ENCODE data around the gene PTPRE.

Gene PTPRE

DNA sequence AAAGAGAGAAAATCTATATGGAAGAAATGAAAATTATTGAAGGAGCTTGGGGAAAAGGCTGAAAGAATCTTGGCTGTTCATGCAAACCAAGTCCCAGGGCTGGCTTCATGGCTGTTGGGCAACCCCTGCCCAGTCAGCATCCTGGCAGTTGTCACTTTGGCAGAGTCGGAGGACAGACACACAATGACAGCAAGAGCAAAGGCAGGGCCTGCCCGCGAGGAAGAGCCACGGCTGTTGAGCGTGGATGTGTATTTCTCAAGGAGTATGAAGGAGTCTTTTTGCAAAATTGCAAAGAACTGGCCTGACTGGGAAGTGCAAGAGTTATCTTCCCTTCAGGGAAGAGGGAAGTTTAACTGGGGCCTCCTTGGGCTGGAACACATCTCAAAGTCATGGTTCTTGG is 11.7 kb downstream of the PTPRE start:
- no peak for ATAC-seq
- no peak for TF ChIP-seq ISL1 (CRISPR knock-in tag; IDR thresholded peaks at IDR 0.05)
- TF ChIP-seq ARNTL (CRISPR knock-in tag; IDR thresholded peaks at IDR 0.05; ENCODE audit: borderline replicate concordance, low read depth) = no peak
- TF ChIP-seq ZFP30 (CRISPR knock-in tag; IDR thresholded peaks at IDR 0.05) = no peak
- TF ChIP-seq OSR1 (CRISPR knock-in tag; IDR thresholded peaks at IDR 0.05) = no peak
- TF ChIP-seq, protein P1, sequence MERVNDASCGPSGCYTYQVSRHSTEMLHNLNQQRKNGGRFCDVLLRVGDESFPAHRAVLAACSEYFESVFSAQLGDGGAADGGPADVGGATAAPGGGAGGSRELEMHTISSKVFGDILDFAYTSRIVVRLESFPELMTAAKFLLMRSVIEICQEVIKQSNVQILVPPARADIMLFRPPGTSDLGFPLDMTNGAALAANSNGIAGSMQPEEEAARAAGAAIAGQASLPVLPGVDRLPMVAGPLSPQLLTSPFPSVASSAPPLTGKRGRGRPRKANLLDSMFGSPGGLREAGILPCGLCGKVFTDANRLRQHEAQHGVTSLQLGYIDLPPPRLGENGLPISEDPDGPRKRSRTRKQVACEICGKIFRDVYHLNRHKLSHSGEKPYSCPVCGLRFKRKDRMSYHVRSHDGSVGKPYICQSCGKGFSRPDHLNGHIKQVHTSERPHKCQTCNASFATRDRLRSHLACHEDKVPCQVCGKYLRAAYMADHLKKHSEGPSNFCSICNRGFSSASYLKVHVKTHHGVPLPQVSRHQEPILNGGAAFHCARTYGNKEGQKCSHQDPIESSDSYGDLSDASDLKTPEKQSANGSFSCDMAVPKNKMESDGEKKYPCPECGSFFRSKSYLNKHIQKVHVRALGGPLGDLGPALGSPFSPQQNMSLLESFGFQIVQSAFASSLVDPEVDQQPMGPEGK (CRISPR knock-in tag; IDR thresholded peaks at IDR 0.05; ENCODE audit: borderline replicate concordance) = no peak

DNA sequence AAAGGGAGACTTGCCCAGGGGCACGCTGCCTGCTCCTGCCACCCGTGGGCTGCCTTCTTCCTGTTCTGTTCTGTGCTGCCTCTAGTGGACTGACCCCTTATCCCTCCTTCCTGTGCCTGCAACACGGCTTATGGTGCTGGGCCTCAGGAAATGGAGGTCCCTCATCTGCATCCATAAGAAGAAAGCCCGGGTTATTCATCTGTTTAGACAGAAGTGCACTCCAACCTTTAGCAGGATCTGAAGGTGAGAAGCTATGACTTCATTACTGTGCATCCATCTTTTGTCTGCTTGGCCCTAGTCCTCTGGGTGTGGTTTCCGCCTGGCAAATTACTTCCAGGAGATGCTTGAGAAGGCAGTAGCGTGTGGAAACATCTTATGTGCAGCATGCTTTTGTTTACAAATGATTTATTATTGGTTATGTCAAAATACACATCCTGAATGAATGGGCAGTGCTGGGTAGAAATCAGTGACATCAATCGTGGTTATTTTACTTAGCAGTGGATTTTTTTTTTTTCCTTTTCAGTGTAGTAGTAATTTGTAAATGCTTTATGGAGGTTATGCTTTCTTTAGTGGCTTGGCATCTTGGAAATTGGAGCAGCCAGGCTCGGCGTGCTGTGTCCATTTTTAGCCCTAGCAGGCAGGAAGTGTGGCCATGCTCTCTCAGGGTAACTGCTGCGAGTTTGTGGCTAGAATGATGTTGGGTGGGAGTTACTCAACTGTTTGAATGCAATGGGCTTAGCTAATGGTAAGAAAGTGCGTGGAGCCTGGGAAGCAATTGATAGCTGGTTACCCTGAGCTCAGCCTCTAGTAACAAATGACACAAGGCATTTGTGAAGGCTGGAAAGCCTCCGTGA is 12.7 kb downstream of the PTPRE start:
- no peak for TF ChIP-seq TOX (CRISPR knock-in tag; IDR thresholded peaks at IDR 0.05; ENCODE audit: borderline replicate concordance)
- no peak for TF ChIP-seq OSR1 (CRISPR knock-in tag; IDR thresholded peaks at IDR 0.05)
- TF ChIP-seq ISL1 (CRISPR knock-in tag; IDR thresholded peaks at IDR 0.05) = 0 out of 2 replicates have a peak, but pooled peaks have one; percentile 33
- ATAC-seq = peak; percentile 22

DNA sequence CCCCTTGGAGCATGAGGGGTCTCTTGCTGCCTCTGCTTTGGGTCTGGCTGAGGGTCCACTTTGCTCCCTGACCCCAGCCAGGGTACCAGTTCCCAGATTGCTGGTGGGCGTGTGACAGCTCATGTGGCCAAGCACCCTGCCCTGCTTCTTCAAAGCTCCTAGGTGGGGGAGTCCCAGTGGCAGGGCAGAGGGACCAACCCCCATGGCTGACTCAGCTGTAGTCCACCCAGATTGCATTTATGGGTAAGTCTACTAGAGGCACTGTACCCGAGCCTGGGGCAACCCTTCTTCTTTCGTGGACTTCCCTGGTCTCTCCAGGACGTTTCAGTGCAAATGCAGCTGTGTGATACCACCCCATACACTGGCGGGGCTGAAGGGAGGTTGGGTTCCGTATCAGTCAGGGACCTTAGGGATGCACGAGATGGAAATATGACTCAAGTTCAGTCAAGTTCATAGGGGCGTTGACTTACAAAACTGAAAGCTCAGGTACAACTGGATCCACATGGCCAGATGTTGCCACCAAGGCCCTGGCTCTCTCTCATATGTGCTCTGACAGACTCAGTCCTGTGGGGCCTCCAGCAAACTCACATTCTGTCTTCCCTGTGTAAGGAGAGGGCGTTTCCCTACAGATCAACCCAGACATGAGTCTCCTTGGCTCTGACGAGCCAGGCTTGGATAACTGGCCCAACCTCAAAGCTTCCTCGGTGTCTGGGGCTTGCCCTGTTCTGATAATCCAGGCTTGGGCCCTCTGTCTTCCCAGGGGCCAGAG is 13.6 kb downstream of the PTPRE start:
- TF ChIP-seq, protein P2, sequence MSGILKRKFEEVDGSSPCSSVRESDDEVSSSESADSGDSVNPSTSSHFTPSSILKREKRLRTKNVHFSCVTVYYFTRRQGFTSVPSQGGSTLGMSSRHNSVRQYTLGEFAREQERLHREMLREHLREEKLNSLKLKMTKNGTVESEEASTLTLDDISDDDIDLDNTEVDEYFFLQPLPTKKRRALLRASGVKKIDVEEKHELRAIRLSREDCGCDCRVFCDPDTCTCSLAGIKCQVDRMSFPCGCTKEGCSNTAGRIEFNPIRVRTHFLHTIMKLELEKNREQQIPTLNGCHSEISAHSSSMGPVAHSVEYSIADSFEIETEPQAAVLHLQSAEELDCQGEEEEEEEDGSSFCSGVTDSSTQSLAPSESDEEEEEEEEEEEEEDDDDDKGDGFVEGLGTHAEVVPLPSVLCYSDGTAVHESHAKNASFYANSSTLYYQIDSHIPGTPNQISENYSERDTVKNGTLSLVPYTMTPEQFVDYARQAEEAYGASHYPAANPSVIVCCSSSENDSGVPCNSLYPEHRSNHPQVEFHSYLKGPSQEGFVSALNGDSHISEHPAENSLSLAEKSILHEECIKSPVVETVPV (CRISPR knock-in tag; IDR thresholded peaks at IDR 0.05) = no peak
- TF ChIP-seq ZC3H10 (CRISPR knock-in tag; IDR thresholded peaks at IDR 0.05) (no peak), BACH2 (CRISPR knock-in tag; IDR thresholded peaks at IDR 0.05; ENCODE audit: borderline replicate concordance) (no peak), ISL1 (CRISPR knock-in tag; IDR thresholded peaks at IDR 0.05) (no peak), ZNF8 (CRISPR knock-in tag; IDR thresholded peaks at IDR 0.05) (no peak), ARNTL (CRISPR knock-in tag; IDR thresholded peaks at IDR 0.05; ENCODE audit: borderline replicate concordance, low read depth) (no peak), SNAI2 (CRISPR knock-in tag; IDR thresholded peaks at IDR 0.05) (no peak), TCF4 (CRISPR knock-in tag; IDR thresholded peaks at IDR 0.05; ENCODE audit: borderline replicate concordance) (no peak), TOX (CRISPR knock-in tag; IDR thresholded peaks at IDR 0.05; ENCODE audit: borderline replicate concordance) (no peak), GLIS3 (CRISPR knock-in tag; IDR thresholded peaks at IDR 0.05) (no peak), ZFP30 (CRISPR knock-in tag; IDR thresholded peaks at IDR 0.05) (no peak), OSR1 (CRISPR knock-in tag; IDR thresholded peaks at IDR 0.05) (no peak), ESRRG (CRISPR knock-in tag; IDR thresholded peaks at IDR 0.05) (no peak), PPARA (CRISPR knock-in tag; IDR thresholded peaks at IDR 0.05; ENCODE audit: borderline replicate concordance) (no peak), RARB (CRISPR knock-in tag; IDR thresholded peaks at IDR 0.05) (no peak), CSDC2 (CRISPR knock-in tag; IDR thresholded peaks at IDR 0.05) (no peak)
- TF ChIP-seq, protein P3, sequence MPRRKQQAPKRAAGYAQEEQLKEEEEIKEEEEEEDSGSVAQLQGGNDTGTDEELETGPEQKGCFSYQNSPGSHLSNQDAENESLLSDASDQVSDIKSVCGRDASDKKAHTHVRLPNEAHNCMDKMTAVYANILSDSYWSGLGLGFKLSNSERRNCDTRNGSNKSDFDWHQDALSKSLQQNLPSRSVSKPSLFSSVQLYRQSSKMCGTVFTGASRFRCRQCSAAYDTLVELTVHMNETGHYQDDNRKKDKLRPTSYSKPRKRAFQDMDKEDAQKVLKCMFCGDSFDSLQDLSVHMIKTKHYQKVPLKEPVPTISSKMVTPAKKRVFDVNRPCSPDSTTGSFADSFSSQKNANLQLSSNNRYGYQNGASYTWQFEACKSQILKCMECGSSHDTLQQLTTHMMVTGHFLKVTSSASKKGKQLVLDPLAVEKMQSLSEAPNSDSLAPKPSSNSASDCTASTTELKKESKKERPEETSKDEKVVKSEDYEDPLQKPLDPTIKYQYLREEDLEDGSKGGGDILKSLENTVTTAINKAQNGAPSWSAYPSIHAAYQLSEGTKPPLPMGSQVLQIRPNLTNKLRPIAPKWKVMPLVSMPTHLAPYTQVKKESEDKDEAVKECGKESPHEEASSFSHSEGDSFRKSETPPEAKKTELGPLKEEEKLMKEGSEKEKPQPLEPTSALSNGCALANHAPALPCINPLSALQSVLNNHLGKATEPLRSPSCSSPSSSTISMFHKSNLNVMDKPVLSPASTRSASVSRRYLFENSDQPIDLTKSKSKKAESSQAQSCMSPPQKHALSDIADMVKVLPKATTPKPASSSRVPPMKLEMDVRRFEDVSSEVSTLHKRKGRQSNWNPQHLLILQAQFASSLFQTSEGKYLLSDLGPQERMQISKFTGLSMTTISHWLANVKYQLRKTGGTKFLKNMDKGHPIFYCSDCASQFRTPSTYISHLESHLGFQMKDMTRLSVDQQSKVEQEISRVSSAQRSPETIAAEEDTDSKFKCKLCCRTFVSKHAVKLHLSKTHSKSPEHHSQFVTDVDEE (CRISPR knock-in tag; IDR thresholded peaks at IDR 0.05) = no peak
- TF ChIP-seq, protein P4, sequence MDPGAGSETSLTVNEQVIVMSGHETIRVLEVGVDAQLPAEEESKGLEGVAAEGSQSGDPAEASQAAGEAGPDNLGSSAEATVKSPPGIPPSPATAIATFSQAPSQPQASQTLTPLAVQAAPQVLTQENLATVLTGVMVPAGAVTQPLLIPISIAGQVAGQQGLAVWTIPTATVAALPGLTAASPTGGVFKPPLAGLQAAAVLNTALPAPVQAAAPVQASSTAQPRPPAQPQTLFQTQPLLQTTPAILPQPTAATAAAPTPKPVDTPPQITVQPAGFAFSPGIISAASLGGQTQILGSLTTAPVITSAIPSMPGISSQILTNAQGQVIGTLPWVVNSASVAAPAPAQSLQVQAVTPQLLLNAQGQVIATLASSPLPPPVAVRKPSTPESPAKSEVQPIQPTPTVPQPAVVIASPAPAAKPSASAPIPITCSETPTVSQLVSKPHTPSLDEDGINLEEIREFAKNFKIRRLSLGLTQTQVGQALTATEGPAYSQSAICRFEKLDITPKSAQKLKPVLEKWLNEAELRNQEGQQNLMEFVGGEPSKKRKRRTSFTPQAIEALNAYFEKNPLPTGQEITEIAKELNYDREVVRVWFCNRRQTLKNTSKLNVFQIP (CRISPR knock-in tag; IDR thresholded peaks at IDR 0.05; ENCODE audit: borderline replicate concordance, low read depth) = no peak
- TF ChIP-seq, protein P1 (CRISPR knock-in tag; IDR thresholded peaks at IDR 0.05; ENCODE audit: borderline replicate concordance) = no peak
- TF ChIP-seq, protein P5, sequence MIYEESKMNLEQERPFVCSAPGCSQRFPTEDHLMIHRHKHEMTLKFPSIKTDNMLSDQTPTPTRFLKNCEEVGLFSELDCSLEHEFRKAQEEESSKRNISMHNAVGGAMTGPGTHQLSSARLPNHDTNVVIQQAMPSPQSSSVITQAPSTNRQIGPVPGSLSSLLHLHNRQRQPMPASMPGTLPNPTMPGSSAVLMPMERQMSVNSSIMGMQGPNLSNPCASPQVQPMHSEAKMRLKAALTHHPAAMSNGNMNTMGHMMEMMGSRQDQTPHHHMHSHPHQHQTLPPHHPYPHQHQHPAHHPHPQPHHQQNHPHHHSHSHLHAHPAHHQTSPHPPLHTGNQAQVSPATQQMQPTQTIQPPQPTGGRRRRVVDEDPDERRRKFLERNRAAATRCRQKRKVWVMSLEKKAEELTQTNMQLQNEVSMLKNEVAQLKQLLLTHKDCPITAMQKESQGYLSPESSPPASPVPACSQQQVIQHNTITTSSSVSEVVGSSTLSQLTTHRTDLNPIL (CRISPR knock-in tag; IDR thresholded peaks at IDR 0.05; ENCODE audit: low read depth) = no peak
- ATAC-seq = no peak

Data from SK-N-SH treated with all-trans-retinoic acid at 6 μM for 48 hours (cell line).